A673 (cell line): ENCODE data around the gene RBP4. TPM values are rescaled to one million over a fixed set of nuclear protein-coding genes. Genes with fewer than 3 reads are reported as not detected.

Source experiments
- BruUV-seq: library from RNA; stranded (reverse); fragments of 400-500 nt; replicated peaks from 2 replicates; lab custom pipeline; 2021; lab: Mats Ljungman, UMichigan
- CTCF ChIA-PET: fragments of 300-600 bp; sonication (Branson Sonifier 250); formaldehyde crosslinking; loops from one replicate; lab custom pipeline; 2022; ENCODE audit warnings: antibody characterized with exemption; lab: Charles Lee
- POLR2A ChIA-PET: fragments of 300-600 bp; sonication (Branson Sonifier 250); formaldehyde crosslinking; loops from one replicate; lab custom pipeline; 2022; ENCODE audit warnings: antibody characterized with exemption; ENCODE audit not compliant: low non-redundant PET; lab: Charles Lee
- DNase-seq: peaks from one replicate; pipeline ENCODE4 v3.0.0-alpha.2; 2015; ENCODE audit warnings: low spot score
- H3K27ac ChIP-seq: fragments of 200-600 bp; sonication (generic); 2 replicates; pipeline ENCODE4 v1.5.1; 2016; ENCODE audit warnings: mixed run types, low read depth, mild to moderate bottlenecking, mixed read lengths, antibody characterized with exemption, low read length; ENCODE audit not compliant: poor library complexity, severe bottlenecking
- H3K27me3 ChIP-seq: fragments of 200-600 bp; sonication (generic); replicated peaks from 2 replicates; pipeline ENCODE4 v1.6.1; 2017; ENCODE audit warnings: mixed run types, low read depth, mild to moderate bottlenecking, mixed read lengths, antibody characterized with exemption, low read length; ENCODE audit not compliant: insufficient read depth, poor library complexity
- H3K36me3 ChIP-seq: fragments of 200-600 bp; sonication (generic); 2 replicates; pipeline ENCODE4 v1.6.1; 2016; ENCODE audit warnings: mixed run types, mild to moderate bottlenecking, mixed read lengths, antibody characterized with exemption, low read length; ENCODE audit not compliant: insufficient read depth, poor library complexity, severe bottlenecking
- H3K4me1 ChIP-seq: fragments of 200-600 bp; sonication (generic); 2 replicates; pipeline ENCODE4 v1.6.1; 2017; ENCODE audit warnings: mixed run types, mild to moderate bottlenecking, mixed read lengths, antibody characterized with exemption, low read length; ENCODE audit not compliant: insufficient read depth, poor library complexity, severe bottlenecking
- H3K4me3 ChIP-seq: fragments of 200-600 bp; sonication (generic); 2 replicates; pipeline ENCODE4 v1.5.1; 2016; ENCODE audit warnings: low read depth, mixed run types, mild to moderate bottlenecking, mixed read lengths, low read length; ENCODE audit not compliant: poor library complexity, severe bottlenecking
- H3K9me3 ChIP-seq: fragments of 200-600 bp; sonication (generic); 2 replicates; pipeline ENCODE4 v1.6.1; 2016; ENCODE audit warnings: mixed run types, low read depth, mild to moderate bottlenecking, mixed read lengths, antibody characterized with exemption, low read length; ENCODE audit not compliant: poor library complexity, severe bottlenecking
- CTCF ChIP-seq: fragments of 300-800, 200-600 bp; sonication (generic); conservative IDR thresholded peaks from 2 replicates; pipeline ENCODE4 v1.5.1; 2017; ENCODE audit warnings: low read depth, mild to moderate bottlenecking, antibody characterized with exemption, low read length, moderate library complexity, mixed read lengths
- EZH2 ChIP-seq: fragments of 200-600 bp; sonication (generic); IDR thresholded peaks from 2 replicates; pipeline ENCODE4 v1.6.1; 2017; ENCODE audit warnings: borderline replicate concordance, low read depth, mild to moderate bottlenecking, mixed read lengths, antibody characterized with exemption, low read length; ENCODE audit not compliant: poor library complexity, severe bottlenecking
- intact Hi-C: fragments of 100-400 bp; cut with micrococcal nuclease; formaldehyde crosslinking; loops from one replicate; pipeline ENCODE4 v1.10.0; 2022; ENCODE audit not compliant: unreplicated experiment
- total RNA-seq: library from RNA; stranded (reverse); gene quantifications from 2 replicates; pipeline ENCODE4 v1.2.3, GENCODE V29; 2021

Gene RBP4
- total RNA-seq, 1 experiment from 2014 or later = not detected

- Histone ChIP-seq H3K27ac (no peak overlapping the region), H3K27me3 (peaks cover 38% of the 10 kb centered on the region), H3K4me3 (no peak overlapping the region), H3K9me3 (no peaks in the 10 kb centered on the region), H3K36me3 (no peaks in the 10 kb centered on the region), H3K4me1 (no peaks in the 10 kb centered on the region)
- BruUV-seq = no TSS peak
- intact Hi-C loops = no loop called here
- TF ChIP-seq CTCF (no peak), EZH2 (no peak)
- ChIA-PET CTCF (no interaction called here), POLR2A (no interaction called here)
- no peak for DNase-seq
These were observed 28.4 kb downstream of the RBP4 start for GRCh38 chr10:93572606-93573005.

DNA sequence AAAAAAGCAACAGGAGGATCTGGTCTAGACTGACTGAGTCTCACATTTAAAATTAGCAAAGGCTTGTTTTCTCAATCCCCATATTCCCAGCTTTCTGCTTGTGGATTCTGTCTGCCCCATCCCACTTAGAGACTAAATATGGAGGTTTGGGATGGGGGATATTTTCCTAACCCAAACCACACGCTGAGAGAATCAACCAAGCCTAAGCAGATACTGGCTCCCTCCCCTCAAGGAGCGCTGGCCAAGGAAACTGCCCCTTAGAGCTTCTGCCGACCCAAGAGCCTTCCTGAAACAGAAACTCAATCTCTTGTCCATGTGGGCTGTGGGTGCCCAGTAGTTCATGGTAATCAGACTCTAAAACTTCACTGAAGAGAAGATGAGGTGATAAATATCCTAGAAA, 30.7 kb downstream of the RBP4 start:
- POLR2A ChIA-PET = no interaction called here
- CTCF ChIA-PET = no interaction called here
- no peak for DNase-seq
- H3K4me1 ChIP-seq = no peaks in the 10 kb centered on the region
- no peaks in the 10 kb centered on the region for H3K9me3 ChIP-seq
- TF ChIP-seq CTCF (no peak), EZH2 (no peak)
- peaks cover 60% of the 10 kb centered on the region for H3K27me3 ChIP-seq
- BruUV-seq = no TSS peak
- H3K36me3 ChIP-seq = no peaks in the 10 kb centered on the region
- H3K4me3 ChIP-seq = no peak overlapping the region
- no peak overlapping the region for H3K27ac ChIP-seq
- intact Hi-C loops = no loop called here

DNA sequence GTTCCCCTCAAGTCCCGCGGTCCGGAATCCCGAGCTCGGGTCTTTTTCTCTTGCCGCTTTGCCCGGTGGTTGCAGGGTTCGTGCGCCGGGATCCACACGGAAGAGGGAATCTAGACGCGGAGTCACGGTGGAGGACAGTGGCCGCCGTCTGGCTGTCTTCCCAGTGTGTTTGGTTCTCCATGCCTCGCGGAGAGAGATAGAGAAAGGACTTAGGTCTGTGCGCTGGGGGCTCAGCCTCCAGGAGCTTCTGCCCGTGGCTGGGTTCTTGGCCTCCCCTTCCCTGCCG, 33.0 kb downstream of the RBP4 start:
- Histone ChIP-seq H3K27me3 (peaks cover 71% of the 10 kb centered on the region), H3K4me1 (no peaks in the 10 kb centered on the region), H3K9me3 (no peaks in the 10 kb centered on the region), H3K27ac (no peak overlapping the region), H3K4me3 (no peak overlapping the region), H3K36me3 (no peaks in the 10 kb centered on the region)
- intact Hi-C loops = no loop called here
- CTCF ChIA-PET = no interaction called here
- TF ChIP-seq EZH2 (peak; percentile 11), CTCF (no peak)
- POLR2A ChIA-PET = no interaction called here
- no TSS peak for BruUV-seq
- DNase-seq = no peak
